ENCODE measurements around the gene BORCS6. TPM values are rescaled to one million over a fixed set of nuclear protein-coding genes. Genes with fewer than 3 reads are reported as not detected.
A peak's percentile ranks its signal among the peaks of the same experiment; 100 is the strongest.

BORCS6 gene
- total RNA-seq, 1 donor = 9.4 TPM

DNA sequence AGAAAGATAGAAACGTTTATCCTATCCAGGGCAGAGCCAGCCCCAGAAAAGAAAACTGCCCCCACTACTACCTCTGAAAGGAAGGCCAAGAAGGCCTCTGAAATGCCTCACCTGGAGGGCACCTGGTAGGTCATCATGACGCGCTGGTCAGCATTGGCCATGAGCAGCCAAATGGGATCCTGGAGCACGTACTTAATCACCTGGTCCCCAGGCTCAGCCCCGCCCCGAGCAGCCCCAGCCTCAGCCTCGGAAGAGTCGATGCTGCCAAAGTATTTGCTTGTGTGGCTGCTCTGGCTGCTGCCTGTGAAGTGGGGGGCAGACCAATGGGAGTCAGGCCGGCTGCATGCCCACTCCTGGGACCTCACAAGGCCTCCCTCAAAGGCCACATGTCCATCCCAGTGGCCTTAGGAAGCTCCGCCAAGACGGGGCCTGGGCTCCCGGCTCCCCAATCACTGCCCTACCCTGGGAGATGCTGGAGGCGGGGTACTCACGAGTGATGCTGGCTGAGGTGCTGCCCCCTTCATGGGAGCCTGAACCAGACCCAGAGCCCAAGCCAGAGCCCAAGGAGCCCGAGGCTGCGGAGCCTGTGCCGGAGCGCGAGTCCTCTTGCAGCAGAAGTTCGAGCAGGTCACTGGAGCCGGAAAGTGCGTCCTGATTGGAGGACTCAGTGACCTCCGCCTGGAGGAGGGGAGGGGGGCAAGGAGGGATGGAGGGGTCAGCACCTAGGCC, 47.7 kb downstream of the BORCS6 start:
- Histone ChIP-seq H3K36me3 (ENCODE audit: insufficient read depth, low read length) (peaks cover 65% of the 10 kb centered on the region), H3K4me1 (ENCODE audit: insufficient read depth, low read length) (peaks cover 14% of the 10 kb centered on the region), H3K4me3 (ENCODE audit: insufficient read depth, low read length) (no peak overlapping the region), H4K20me1 (ENCODE audit: insufficient read depth, low read length) (peaks cover 18% of the 10 kb centered on the region), H2AFZ (ENCODE audit: low read length) (no peak overlapping the region), H3K9me3 (ENCODE audit: low read depth, low read length) (no peaks in the 10 kb centered on the region), H3K4me2 (ENCODE audit: insufficient read depth, low read length) (no peak overlapping the region), H3K27me3 (ENCODE audit: insufficient read depth, low read length) (no peaks in the 10 kb centered on the region), H3K27ac (ENCODE audit: low read depth, low read length) (no peak overlapping the region), H3K79me2 (ENCODE audit: insufficient read depth, low read length) (no peaks in the 10 kb centered on the region)
- DNase-seq (ENCODE audit: insufficient read length, low spot score, missing footprints) = peak; percentile 44
- TF ChIP-seq, protein P1, sequence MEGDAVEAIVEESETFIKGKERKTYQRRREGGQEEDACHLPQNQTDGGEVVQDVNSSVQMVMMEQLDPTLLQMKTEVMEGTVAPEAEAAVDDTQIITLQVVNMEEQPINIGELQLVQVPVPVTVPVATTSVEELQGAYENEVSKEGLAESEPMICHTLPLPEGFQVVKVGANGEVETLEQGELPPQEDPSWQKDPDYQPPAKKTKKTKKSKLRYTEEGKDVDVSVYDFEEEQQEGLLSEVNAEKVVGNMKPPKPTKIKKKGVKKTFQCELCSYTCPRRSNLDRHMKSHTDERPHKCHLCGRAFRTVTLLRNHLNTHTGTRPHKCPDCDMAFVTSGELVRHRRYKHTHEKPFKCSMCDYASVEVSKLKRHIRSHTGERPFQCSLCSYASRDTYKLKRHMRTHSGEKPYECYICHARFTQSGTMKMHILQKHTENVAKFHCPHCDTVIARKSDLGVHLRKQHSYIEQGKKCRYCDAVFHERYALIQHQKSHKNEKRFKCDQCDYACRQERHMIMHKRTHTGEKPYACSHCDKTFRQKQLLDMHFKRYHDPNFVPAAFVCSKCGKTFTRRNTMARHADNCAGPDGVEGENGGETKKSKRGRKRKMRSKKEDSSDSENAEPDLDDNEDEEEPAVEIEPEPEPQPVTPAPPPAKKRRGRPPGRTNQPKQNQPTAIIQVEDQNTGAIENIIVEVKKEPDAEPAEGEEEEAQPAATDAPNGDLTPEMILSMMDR (IDR thresholded peaks at IDR 0.05; ENCODE audit: extremely low read depth, low read depth, low read length) = no peak

DNA sequence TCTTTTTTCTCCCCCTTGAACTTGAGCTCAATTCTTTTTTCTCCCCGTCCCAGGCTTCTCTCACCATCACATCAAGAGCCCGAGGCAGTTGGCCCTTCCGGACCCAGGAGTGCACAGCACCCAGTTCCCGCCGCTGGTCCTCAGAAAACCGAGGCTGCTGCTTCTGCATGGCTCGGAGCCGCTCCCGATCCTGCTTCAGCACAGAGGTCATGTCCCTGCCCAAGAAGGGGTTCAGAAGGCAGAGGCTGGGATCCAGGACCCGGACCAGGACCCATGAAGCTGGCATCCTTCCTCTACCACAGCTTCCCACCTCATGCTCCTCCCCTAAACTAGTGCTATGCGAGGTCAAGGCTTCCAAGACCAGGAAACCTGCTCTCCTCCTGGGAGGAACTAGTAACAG, 48.2 kb downstream of the BORCS6 start:
- no peak overlapping the region for H3K4me2 ChIP-seq (ENCODE audit: insufficient read depth, low read length)
- DNase-seq (ENCODE audit: insufficient read length, low spot score, missing footprints) = peak; percentile 45
- TF ChIP-seq, protein P1 (IDR thresholded peaks at IDR 0.05; ENCODE audit: extremely low read depth, low read depth, low read length) = no peak
- H3K9me3 ChIP-seq (ENCODE audit: low read depth, low read length) = no peaks in the 10 kb centered on the region
- no peak overlapping the region for H3K27ac ChIP-seq (ENCODE audit: low read depth, low read length)
- peaks cover 14% of the 10 kb centered on the region for H3K4me1 ChIP-seq (ENCODE audit: insufficient read depth, low read length)
- no peaks in the 10 kb centered on the region for H3K27me3 ChIP-seq (ENCODE audit: insufficient read depth, low read length)
- peaks cover 13% of the 10 kb centered on the region for H4K20me1 ChIP-seq (ENCODE audit: insufficient read depth, low read length)
- peaks cover 59% of the 10 kb centered on the region for H3K36me3 ChIP-seq (ENCODE audit: insufficient read depth, low read length)
- H3K4me3 ChIP-seq (ENCODE audit: insufficient read depth, low read length) = no peak overlapping the region
- no peaks in the 10 kb centered on the region for H3K79me2 ChIP-seq (ENCODE audit: insufficient read depth, low read length)
- H2AFZ ChIP-seq (ENCODE audit: low read length) = no peak overlapping the region

GRCh38 chr17:8141045-8141444, 48.9 kb downstream of the BORCS6 start:
- no peaks in the 10 kb centered on the region for H3K9me3 ChIP-seq (ENCODE audit: low read depth, low read length)
- peaks cover 7% of the 10 kb centered on the region for H4K20me1 ChIP-seq (ENCODE audit: insufficient read depth, low read length)
- TF ChIP-seq, protein P1 (IDR thresholded peaks at IDR 0.05; ENCODE audit: extremely low read depth, low read depth, low read length) = no peak
- no peaks in the 10 kb centered on the region for H3K27me3 ChIP-seq (ENCODE audit: insufficient read depth, low read length)
- peaks cover 52% of the 10 kb centered on the region for H3K36me3 ChIP-seq (ENCODE audit: insufficient read depth, low read length)
- peaks cover 14% of the 10 kb centered on the region for H3K4me1 ChIP-seq (ENCODE audit: insufficient read depth, low read length)
- no peak overlapping the region for H2AFZ ChIP-seq (ENCODE audit: low read length)
- H3K4me2 ChIP-seq (ENCODE audit: insufficient read depth, low read length) = no peak overlapping the region
- peak; percentile 9 for DNase-seq (ENCODE audit: insufficient read length, low spot score, missing footprints)
- no peaks in the 10 kb centered on the region for H3K79me2 ChIP-seq (ENCODE audit: insufficient read depth, low read length)
- no peak overlapping the region for H3K4me3 ChIP-seq (ENCODE audit: insufficient read depth, low read length)
- H3K27ac ChIP-seq (ENCODE audit: low read depth, low read length) = no peak overlapping the region

DNA sequence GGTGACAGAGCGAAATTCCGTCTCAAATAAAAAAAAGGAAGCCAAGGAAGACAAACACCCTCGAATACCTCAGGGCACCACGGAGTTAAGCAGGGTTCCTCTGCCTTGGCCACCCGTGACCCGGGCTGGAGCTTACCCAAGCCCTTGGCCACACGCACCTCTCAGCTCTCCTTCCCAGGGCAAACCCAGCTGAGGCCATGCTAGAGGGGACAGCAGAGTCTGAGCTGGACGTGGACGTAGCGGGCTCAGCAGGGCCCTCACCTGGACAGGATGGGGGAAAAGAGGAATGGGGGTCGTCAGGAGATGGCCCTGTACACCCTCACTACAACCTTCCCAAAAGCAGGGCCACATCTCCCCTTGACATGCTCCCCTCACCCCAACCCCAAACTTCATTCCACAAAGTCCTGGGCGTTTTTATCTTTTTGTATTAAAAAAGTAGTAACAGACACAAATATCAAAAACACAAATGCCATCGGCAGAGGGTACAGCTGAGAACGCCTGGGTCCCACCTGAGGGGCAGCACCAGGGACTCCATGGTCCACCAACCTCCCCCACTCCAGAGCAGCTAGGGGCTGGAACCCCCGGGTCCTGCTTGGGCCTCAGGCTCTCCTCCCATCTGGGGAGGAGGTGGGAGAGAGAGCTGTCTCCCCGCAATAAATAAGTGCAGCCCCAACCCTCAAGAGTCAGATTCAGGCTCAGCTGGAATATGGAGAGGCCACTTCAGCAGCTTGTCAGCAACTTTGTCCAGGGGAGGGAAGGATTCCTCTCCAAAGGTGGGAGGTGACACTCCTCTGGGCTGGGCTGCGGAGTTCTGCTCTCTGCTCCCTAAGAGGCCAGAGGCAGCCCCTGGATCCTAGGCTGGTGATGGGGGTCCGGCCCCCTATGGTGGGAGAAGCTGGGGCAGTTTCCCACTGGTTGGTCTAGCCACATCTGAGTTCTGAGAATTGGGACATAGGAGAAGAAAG, 49.6 kb downstream of the BORCS6 start:
- H4K20me1 ChIP-seq (ENCODE audit: insufficient read depth, low read length) = peaks cover 7% of the 10 kb centered on the region
- no peaks in the 10 kb centered on the region for H3K9me3 ChIP-seq (ENCODE audit: low read depth, low read length)
- TF ChIP-seq, protein P1 (IDR thresholded peaks at IDR 0.05; ENCODE audit: extremely low read depth, low read depth, low read length) = no peak
- H2AFZ ChIP-seq (ENCODE audit: low read length) = no peak overlapping the region
- H3K4me3 ChIP-seq (ENCODE audit: insufficient read depth, low read length) = no peak overlapping the region
- H3K79me2 ChIP-seq (ENCODE audit: insufficient read depth, low read length) = no peaks in the 10 kb centered on the region
- H3K4me1 ChIP-seq (ENCODE audit: insufficient read depth, low read length) = peaks cover 14% of the 10 kb centered on the region
- no peak overlapping the region for H3K27ac ChIP-seq (ENCODE audit: low read depth, low read length)
- H3K27me3 ChIP-seq (ENCODE audit: insufficient read depth, low read length) = no peaks in the 10 kb centered on the region
- H3K4me2 ChIP-seq (ENCODE audit: insufficient read depth, low read length) = no peak overlapping the region
- peaks cover 45% of the 10 kb centered on the region for H3K36me3 ChIP-seq (ENCODE audit: insufficient read depth, low read length)
- peak; percentile 81 for DNase-seq (ENCODE audit: insufficient read length, low spot score, missing footprints)
